NT2/D1 (cell line): ENCODE results near the gene ZNF100.
"Not testable (repeated sequence)": the region's sequence is repeated elsewhere in the genome, so short reads cannot be mapped to it uniquely, and the experiment has no call there.

ENCODE experiments used
- DNase-seq: peaks from one replicate; pipeline ENCODE4 v3.0.0-alpha.2; 2011; ENCODE audit warnings: low read depth, low spot score
- H3K27me3 ChIP-seq: 2 replicates; pipeline ENCODE4 v1.6.0; 2011; ENCODE audit warnings: mild to moderate bottlenecking; ENCODE audit not compliant: insufficient read length, insufficient read depth
- H3K36me3 ChIP-seq: 2 replicates; pipeline ENCODE4 v1.6.1; 2011; ENCODE audit warnings: mild to moderate bottlenecking, low read length, mixed read lengths; ENCODE audit not compliant: insufficient read depth, insufficient read length
- H3K4me1 ChIP-seq: 2 replicates; pipeline ENCODE4 v1.5.1; 2011; ENCODE audit not compliant: insufficient read depth, insufficient read length
- H3K4me3 ChIP-seq: 2 replicates; pipeline ENCODE4 v1.5.1; 2011; ENCODE audit warnings: low read depth; ENCODE audit not compliant: insufficient read length
- H3K9ac ChIP-seq: 2 replicates; pipeline ENCODE4 v1.6.0; 2011; ENCODE audit warnings: low read depth; ENCODE audit not compliant: insufficient read length
- H3K9me3 ChIP-seq: 2 replicates; pipeline ENCODE4 v1.5.1; 2011; ENCODE audit warnings: mild to moderate bottlenecking, low read length; ENCODE audit not compliant: insufficient read depth
- SUZ12 ChIP-seq: IDR thresholded peaks from 2 replicates; pipeline ENCODE4 v1.6.1; 2011; ENCODE audit not compliant: insufficient read length, insufficient read depth; ENCODE audit errors: extremely low read depth
- YY1 ChIP-seq: IDR thresholded peaks from 2 replicates; pipeline ENCODE4 v1.6.1; 2011; ENCODE audit not compliant: insufficient read length, insufficient read depth
- ZNF274 ChIP-seq: IDR thresholded peaks from 2 replicates; pipeline ENCODE4 v1.6.1; 2011; ENCODE audit warnings: mild to moderate bottlenecking, low read depth, low read length

ZNF100 gene

DNA sequence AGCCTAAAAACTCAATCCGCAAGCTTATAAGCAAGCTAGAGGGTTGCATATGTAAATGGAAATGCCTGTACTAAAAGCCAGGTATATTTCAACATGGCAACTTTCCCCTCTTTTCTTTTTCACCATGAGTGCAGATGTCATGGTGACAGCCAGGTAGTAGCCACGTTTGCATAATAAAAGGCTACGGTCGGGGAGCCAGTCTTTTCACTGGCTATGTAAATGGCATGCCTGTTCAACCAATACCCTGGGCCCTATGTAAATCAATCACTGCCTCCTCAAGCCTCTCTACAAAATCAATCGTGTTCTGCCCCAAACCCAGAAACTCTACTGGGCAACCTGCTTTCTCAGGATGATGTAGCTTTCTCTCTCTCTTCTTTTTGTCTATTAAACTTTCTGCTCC is 87.4 kb downstream of the ZNF100 start:
- Histone ChIP-seq H3K27me3 (no peaks in the 10 kb centered on the region), H3K4me3 (no peak overlapping the region), H3K36me3 (no peaks in the 10 kb centered on the region), H3K9ac (no peak overlapping the region), H3K4me1 (no peaks in the 10 kb centered on the region), H3K9me3 (peaks cover 23% of the 10 kb centered on the region; the same call in 1 of the 2 replicates)
- peak; percentile 39 for DNase-seq
- TF ChIP-seq ZNF274 (no peak), YY1 (no peak), SUZ12 (no peak)

- no peak for DNase-seq
- H3K4me3 ChIP-seq: no peak overlapping the region
- peaks cover 23% of the 10 kb centered on the region; the same call in 1 of the 2 replicates for H3K9me3 ChIP-seq
- no peaks in the 10 kb centered on the region for H3K36me3 ChIP-seq
- no peaks in the 10 kb centered on the region for H3K27me3 ChIP-seq
- TF ChIP-seq ZNF274 (no peak), YY1 (no peak), SUZ12 (no peak)
- H3K9ac ChIP-seq: no peak overlapping the region
- no peaks in the 10 kb centered on the region for H3K4me1 ChIP-seq
These were observed 89.5 kb downstream of the ZNF100 start for GRCh38 chr19:21677696-21678418.

GRCh38 chr19:21674454-21674853 is 92.9 kb downstream of the ZNF100 start:
- TF ChIP-seq SUZ12 (no peak), ZNF274 (no peak), YY1 (no peak)
- H3K4me1 ChIP-seq: no peaks in the 10 kb centered on the region
- H3K36me3 ChIP-seq: no peaks in the 10 kb centered on the region
- H3K9me3 ChIP-seq: peaks cover 6% of the 10 kb centered on the region; the same call in 1 of the 2 replicates
- no peaks in the 10 kb centered on the region for H3K27me3 ChIP-seq
- H3K9ac ChIP-seq: no peak overlapping the region
- no peak overlapping the region for H3K4me3 ChIP-seq
- DNase-seq: no peak

GRCh38 chr19:21673479-21673878 is 93.9 kb downstream of the ZNF100 start:
- not testable (repeated sequence) for DNase-seq, H3K4me1 ChIP-seq, H3K36me3 ChIP-seq, H3K9ac ChIP-seq, H3K9me3 ChIP-seq, H3K27me3 ChIP-seq, H3K4me3 ChIP-seq
